MM.1S (cell line): ENCODE data around the gene CCDC177.

ENCODE experiments used
- DNase-seq: peaks from one replicate; pipeline ENCODE4 v3.0.0-alpha.2; 2015
- H2AFZ ChIP-seq: fragments of 300-600 bp; sonication (generic); 2 replicates; pipeline ENCODE4 v1.6.0; 2016; ENCODE audit warnings: antibody characterized with exemption, low read length
- H3F3A ChIP-seq: fragments of 300-600 bp; sonication (generic); 2 replicates; pipeline ENCODE4 v1.6.1; 2016; ENCODE audit warnings: mild to moderate bottlenecking, antibody characterized with exemption, low read length, moderate library complexity, mixed read lengths; ENCODE audit not compliant: insufficient read depth
- H3K27ac ChIP-seq: fragments of 300-600 bp; sonication (generic); 2 replicates; pipeline ENCODE4 v1.5.1; 2016; ENCODE audit warnings: mild to moderate bottlenecking, low read length
- H3K27me3 ChIP-seq: fragments of 300-600 bp; sonication (generic); replicated peaks from 2 replicates; pipeline ENCODE4 v1.6.0; 2016; ENCODE audit warnings: low read length; ENCODE audit not compliant: insufficient read depth
- H3K36me3 ChIP-seq: fragments of 300-600 bp; sonication (generic); replicated peaks from 2 replicates; pipeline ENCODE4 v1.6.1; 2016; ENCODE audit warnings: mild to moderate bottlenecking, low read length, mixed read lengths; ENCODE audit not compliant: insufficient read depth
- H3K4me1 ChIP-seq: fragments of 300-600 bp; sonication (generic); 2 replicates; pipeline ENCODE4 v1.6.1; 2016; ENCODE audit warnings: low read length, mixed read lengths
- H3K4me2 ChIP-seq: fragments of 300-600 bp; sonication (generic); 2 replicates; pipeline ENCODE4 v1.6.0; 2016; ENCODE audit warnings: low read depth, low read length
- H3K4me3 ChIP-seq: fragments of 300-600 bp; sonication (generic); 2 replicates; pipeline ENCODE4 v1.5.1; 2016; ENCODE audit warnings: low read length, mixed read lengths
- H3K79me2 ChIP-seq: fragments of 300-600 bp; sonication (generic); 2 replicates; pipeline ENCODE4 v1.6.1; 2016; ENCODE audit warnings: mixed run types, low read length, mixed read lengths
- H3K9ac ChIP-seq: fragments of 300-600 bp; sonication (generic); 2 replicates; pipeline ENCODE4 v1.6.1; 2016; ENCODE audit warnings: low read length, mixed read lengths
- H3K9me2 ChIP-seq: fragments of 300-600 bp; sonication (generic); replicated peaks from 2 replicates; pipeline ENCODE4 v1.6.1; 2016; ENCODE audit warnings: mild to moderate bottlenecking, low read length, mixed read lengths; ENCODE audit not compliant: insufficient read depth
- H3K9me3 ChIP-seq: fragments of 300-600 bp; sonication (generic); replicated peaks from 2 replicates; pipeline ENCODE4 v1.6.1; 2016; ENCODE audit warnings: mild to moderate bottlenecking, low read length, mixed read lengths; ENCODE audit not compliant: insufficient read depth
- H4K20me1 ChIP-seq: fragments of 300-600 bp; sonication (generic); 2 replicates; pipeline ENCODE4 v1.6.1; 2016; ENCODE audit warnings: mild to moderate bottlenecking, low read length, moderate library complexity, mixed read lengths; ENCODE audit not compliant: insufficient read depth
- EZH2 ChIP-seq: fragments of 300-600 bp; sonication (generic); optimal IDR thresholded peaks from 2 replicates; pipeline ENCODE3; 2017; ENCODE audit warnings: low read depth, mild to moderate bottlenecking, antibody characterized with exemption, low read length, mixed read lengths
- EZH2phosphoT487 ChIP-seq: fragments of 300-600 bp; sonication (generic); IDR thresholded peaks from 2 replicates; pipeline ENCODE4 v1.6.1; 2018; ENCODE audit warnings: antibody characterized with exemption, low read length
- TF ChIP-seq, protein P1 (sequence below): fragments of 300-600 bp; sonication (generic); IDR thresholded peaks from 2 replicates; pipeline ENCODE4 v1.5.1; 2016; ENCODE audit warnings: antibody characterized with exemption, low read length, mixed read lengths

CCDC177 gene

GRCh38 chr14:69542311-69542710, 32.4 kb downstream of the CCDC177 start:
- TF ChIP-seq EZH2phosphoT487 (no peak), EZH2 (no peak)
- TF ChIP-seq, protein P1, sequence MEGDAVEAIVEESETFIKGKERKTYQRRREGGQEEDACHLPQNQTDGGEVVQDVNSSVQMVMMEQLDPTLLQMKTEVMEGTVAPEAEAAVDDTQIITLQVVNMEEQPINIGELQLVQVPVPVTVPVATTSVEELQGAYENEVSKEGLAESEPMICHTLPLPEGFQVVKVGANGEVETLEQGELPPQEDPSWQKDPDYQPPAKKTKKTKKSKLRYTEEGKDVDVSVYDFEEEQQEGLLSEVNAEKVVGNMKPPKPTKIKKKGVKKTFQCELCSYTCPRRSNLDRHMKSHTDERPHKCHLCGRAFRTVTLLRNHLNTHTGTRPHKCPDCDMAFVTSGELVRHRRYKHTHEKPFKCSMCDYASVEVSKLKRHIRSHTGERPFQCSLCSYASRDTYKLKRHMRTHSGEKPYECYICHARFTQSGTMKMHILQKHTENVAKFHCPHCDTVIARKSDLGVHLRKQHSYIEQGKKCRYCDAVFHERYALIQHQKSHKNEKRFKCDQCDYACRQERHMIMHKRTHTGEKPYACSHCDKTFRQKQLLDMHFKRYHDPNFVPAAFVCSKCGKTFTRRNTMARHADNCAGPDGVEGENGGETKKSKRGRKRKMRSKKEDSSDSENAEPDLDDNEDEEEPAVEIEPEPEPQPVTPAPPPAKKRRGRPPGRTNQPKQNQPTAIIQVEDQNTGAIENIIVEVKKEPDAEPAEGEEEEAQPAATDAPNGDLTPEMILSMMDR: no peak
- Histone ChIP-seq H3K27ac (no peak overlapping the region), H2AFZ (no peak overlapping the region), H3K36me3 (no peaks in the 10 kb centered on the region), H3K4me3 (no peak overlapping the region), H3F3A (no peaks in the 10 kb centered on the region), H3K4me1 (no peaks in the 10 kb centered on the region), H3K9me3 (no peaks in the 10 kb centered on the region), H4K20me1 (no peaks in the 10 kb centered on the region), H3K79me2 (no peaks in the 10 kb centered on the region), H3K9ac (no peak overlapping the region), H3K9me2 (no peaks in the 10 kb centered on the region), H3K27me3 (no peaks in the 10 kb centered on the region), H3K4me2 (no peak overlapping the region)
- no peak for DNase-seq

DNA sequence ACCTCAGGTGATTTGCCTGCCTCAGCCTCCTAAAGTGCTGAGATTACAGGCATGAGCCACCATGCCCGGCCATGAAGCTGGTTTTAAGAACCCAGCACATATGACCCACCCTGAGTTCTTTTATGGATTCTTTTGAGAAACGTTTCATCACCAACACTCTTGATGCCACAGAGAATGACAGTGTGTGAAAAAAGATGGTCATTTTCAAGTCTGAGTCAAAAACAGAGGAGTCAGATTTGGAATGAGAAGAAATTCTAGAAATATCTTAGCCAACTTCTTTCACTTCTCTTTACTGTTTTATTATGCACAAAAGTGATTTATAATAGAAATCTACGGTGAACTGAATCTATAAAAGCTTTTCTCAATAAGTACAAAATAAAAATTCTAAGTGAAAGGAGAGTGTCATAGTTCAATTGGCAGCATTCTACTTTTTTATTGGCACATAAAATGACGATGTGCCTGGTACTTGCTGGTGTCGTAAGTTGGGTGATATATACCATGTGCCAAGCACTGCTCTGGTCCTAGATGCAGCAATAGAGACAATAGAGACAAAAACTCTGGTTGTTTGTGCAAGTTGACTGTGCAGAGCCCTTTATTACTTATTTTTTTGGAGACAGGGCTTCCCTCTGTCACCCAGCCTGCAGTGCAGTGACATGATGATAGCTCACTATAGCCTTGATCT, 33.9 kb downstream of the CCDC177 start:
- Histone ChIP-seq H2AFZ (no peak overlapping the region), H3K9me3 (no peaks in the 10 kb centered on the region), H4K20me1 (no peaks in the 10 kb centered on the region), H3K4me1 (no peaks in the 10 kb centered on the region), H3K36me3 (no peaks in the 10 kb centered on the region), H3K4me3 (no peak overlapping the region), H3K9me2 (no peaks in the 10 kb centered on the region), H3F3A (no peaks in the 10 kb centered on the region), H3K9ac (no peak overlapping the region), H3K4me2 (no peak overlapping the region), H3K27me3 (no peaks in the 10 kb centered on the region), H3K79me2 (no peaks in the 10 kb centered on the region), H3K27ac (no peak overlapping the region)
- TF ChIP-seq EZH2phosphoT487 (no peak), EZH2 (no peak)
- TF ChIP-seq, protein P1: no peak
- DNase-seq: no peak

GRCh38 chr14:69539631-69540410, 34.9 kb downstream of the CCDC177 start:
- Histone ChIP-seq H3K4me3 (no peak overlapping the region), H3K27ac (no peak overlapping the region), H2AFZ (no peak overlapping the region), H3F3A (no peaks in the 10 kb centered on the region), H3K4me1 (no peaks in the 10 kb centered on the region), H3K9me3 (no peaks in the 10 kb centered on the region), H4K20me1 (no peaks in the 10 kb centered on the region), H3K36me3 (no peaks in the 10 kb centered on the region), H3K4me2 (no peak overlapping the region), H3K79me2 (no peaks in the 10 kb centered on the region), H3K27me3 (no peaks in the 10 kb centered on the region), H3K9me2 (no peaks in the 10 kb centered on the region), H3K9ac (no peak overlapping the region)
- TF ChIP-seq, protein P1: no peak
- TF ChIP-seq EZH2phosphoT487 (no peak), EZH2 (no peak)
- DNase-seq: no peak
